Measurements from ENCODE around the gene PRKCD.
"Not testable (repeated sequence)": the region's sequence is repeated elsewhere in the genome, so short reads cannot be mapped to it uniquely, and the experiment has no call there.

Gene PRKCD

GRCh38 chr3:53140847-53141845 is 19.9 kb upstream of the PRKCD start:
- peak; percentile 79 to 92 for DNase-seq

GRCh38 chr3:53142986-53143385 is 18.0 kb upstream of the PRKCD start:
- peak; percentile 94 to 96 for DNase-seq

GRCh38 chr3:53144446-53144845 is 16.6 kb upstream of the PRKCD start:
- DNase-seq = no peak

- no peak for DNase-seq
These were observed 15.9 kb upstream of the PRKCD start for GRCh38 chr3:53144862-53145712.

GRCh38 chr3:53145713-53146080 is 15.3 kb upstream of the PRKCD start:
- no peak for DNase-seq

GRCh38 chr3:53146319-53146891 is 14.6 kb upstream of the PRKCD start:
- DNase-seq = no peak

GRCh38 chr3:53147151-53147902 is 13.7 kb upstream of the PRKCD start:
- peak; percentile 74 to 86 for DNase-seq

GRCh38 chr3:53147903-53148400 is 13.1 kb upstream of the PRKCD start:
- no peak for DNase-seq

- no peak for DNase-seq
These were observed 11.9 kb upstream of the PRKCD start for GRCh38 chr3:53149006-53149690.

- DNase-seq = no peak
These were observed 11.3 kb upstream of the PRKCD start for GRCh38 chr3:53149699-53150098.

GRCh38 chr3:53150247-53151085 is 10.5 kb upstream of the PRKCD start:
- peak in 1 of 2 donors; percentile 75 for DNase-seq

GRCh38 chr3:53151086-53151438 is 9.9 kb upstream of the PRKCD start:
- not testable (repeated sequence) for DNase-seq

- DNase-seq = no peak
These were observed 9.5 kb upstream of the PRKCD start for GRCh38 chr3:53151465-53151864.

GRCh38 chr3:53151870-53152660 is 8.9 kb upstream of the PRKCD start:
- no peak for DNase-seq

- DNase-seq = no peak
These were observed 7.7 kb upstream of the PRKCD start for GRCh38 chr3:53153264-53153823.

- peak in 1 of 2 donors; percentile 60 for DNase-seq
These were observed 7.0 kb upstream of the PRKCD start for GRCh38 chr3:53153980-53154379.

- DNase-seq = no peak
These were observed 6.1 kb upstream of the PRKCD start for GRCh38 chr3:53154881-53155285.

- DNase-seq = no peak
These were observed 5.2 kb upstream of the PRKCD start for GRCh38 chr3:53155760-53156159.

- no peak for DNase-seq
These were observed 4.6 kb upstream of the PRKCD start for GRCh38 chr3:53156368-53156834.

Measured in inflammatory macrophage treated with lipopolysaccharide for 1 hour (primary cell).